Smooth muscle cell (in vitro differentiated cells): ENCODE results near the gene YY1AP1. TPM values are rescaled to one million over a fixed set of nuclear protein-coding genes. Genes with fewer than 3 reads are reported as not detected.
"Not testable (repeated sequence)": the region's sequence is repeated elsewhere in the genome, so short reads cannot be mapped to it uniquely, and the experiment has no call there.

Source experiments
- DNase-seq: peaks from one replicate; lab custom pipeline; 2025; ENCODE audit not compliant: unreplicated experiment; lab: John Stamatoyannopoulos, UW
- H2AFZ ChIP-seq: fragments of 200-600 bp; sonication (generic); 2 replicates; pipeline ENCODE4 v1.6.0; 2016; ENCODE audit warnings: antibody characterized with exemption, low read depth, mild to moderate bottlenecking
- H3F3A ChIP-seq: fragments of 200-600 bp; sonication (generic); 2 replicates; pipeline ENCODE4 v1.6.0; 2017; ENCODE audit warnings: antibody characterized with exemption, low read depth
- H3K27ac ChIP-seq: fragments of 200-600 bp; sonication (generic); 2 replicates; pipeline ENCODE4 v1.5.1; 2016; ENCODE audit warnings: low read depth, mild to moderate bottlenecking
- H3K27me3 ChIP-seq: fragments of 200-600 bp; sonication (generic); 2 replicates; pipeline ENCODE4 v1.6.1; 2016; ENCODE audit warnings: low read depth, mild to moderate bottlenecking
- H3K36me3 ChIP-seq: fragments of 200-600 bp; sonication (generic); 2 replicates; pipeline ENCODE4 v1.5.1; 2016; ENCODE audit warnings: low read depth
- H3K4me1 ChIP-seq: fragments of 200-600 bp; sonication (generic); 2 replicates; pipeline ENCODE4 v1.5.1; 2016; ENCODE audit warnings: low read depth
- H3K4me2 ChIP-seq: fragments of 200-600 bp; sonication (generic); 2 replicates; pipeline ENCODE4 v1.6.0; 2016; ENCODE audit warnings: mild to moderate bottlenecking
- H3K4me3 ChIP-seq: fragments of 200-600 bp; sonication (generic); 2 replicates; pipeline ENCODE4 v1.5.1; 2016; ENCODE audit warnings: mild to moderate bottlenecking
- H3K79me2 ChIP-seq: fragments of 200-600 bp; sonication (generic); 2 replicates; pipeline ENCODE4 v1.6.0; 2016; ENCODE audit warnings: low read depth, mild to moderate bottlenecking
- H3K9ac ChIP-seq: fragments of 200-600 bp; sonication (generic); 2 replicates; pipeline ENCODE4 v1.6.0; 2016; ENCODE audit warnings: low read depth
- H3K9me3 ChIP-seq: fragments of 200-600 bp; sonication (generic); replicated peaks from 2 replicates; pipeline ENCODE4 v1.5.1; 2016; ENCODE audit warnings: low read depth
- H4K20me1 ChIP-seq: fragments of 200-600 bp; sonication (generic); 2 replicates; pipeline ENCODE4 v1.6.0; 2016; ENCODE audit warnings: low read depth
- CTCF ChIP-seq: fragments of 200-600 bp; sonication (generic); IDR thresholded peaks from 2 replicates; pipeline ENCODE4 v1.5.1; 2017; ENCODE audit warnings: borderline replicate concordance, mild to moderate bottlenecking, antibody characterized with exemption; ENCODE audit not compliant: insufficient read depth, poor library complexity, severe bottlenecking
- WGBS: methylation state at CpG from one replicate; pipeline ENCODE4 v1.1.7; 2016; ENCODE audit warnings: low lambda C conversion rate; 5-methylcytosine and 5-hydroxymethylcytosine counted together
- polyA plus RNA-seq: library from polyadenylated mRNA; unstranded; fragments of >200 nt; fragmentation: Nextera tagmentation; extraction: Ambion mirVana; gene quantifications from 2 replicates; pipeline ENCODE4 v1.2.1, GENCODE V29; 2016
- total RNA-seq: library from RNA; depleted of rRNA; stranded (reverse); fragments of >200 nt; gene quantifications from 2 replicates; pipeline ENCODE4 v1.2.3, GENCODE V29; 2014

The YY1AP1 gene
- total and polyA plus RNA-seq, 2 experiments from 2014 or later = 27.8 to 33.9 TPM

GRCh38 chr1:155622191-155622590 lies 66.4 kb downstream of the YY1AP1 start:
- H3K4me3 ChIP-seq = no peak overlapping the region
- H2AFZ ChIP-seq = no peak overlapping the region
- no peak overlapping the region for H3K4me2 ChIP-seq
- H3K79me2 ChIP-seq = no peaks in the 10 kb centered on the region
- H3K27me3 ChIP-seq = no peaks in the 10 kb centered on the region
- H3K27ac ChIP-seq = no peak overlapping the region
- no peak for DNase-seq
- no peaks in the 10 kb centered on the region for H3K36me3 ChIP-seq
- no peaks in the 10 kb centered on the region for H4K20me1 ChIP-seq
- no peaks in the 10 kb centered on the region for H3F3A ChIP-seq
- no peaks in the 10 kb centered on the region for H3K9me3 ChIP-seq
- 91% methylated on average over 2 of the region's 2 CpGs for WGBS
- no peaks in the 10 kb centered on the region for H3K4me1 ChIP-seq
- no peak overlapping the region for H3K9ac ChIP-seq
- TF ChIP-seq CTCF = no peak

GRCh38 chr1:155613226-155613625 lies 75.3 kb downstream of the YY1AP1 start:
- not testable (repeated sequence) for H3K4me1 ChIP-seq, H3K9me3 ChIP-seq, DNase-seq, H3K27ac ChIP-seq, H3K36me3 ChIP-seq, H3K4me3 ChIP-seq, H3K4me2 ChIP-seq, H3F3A ChIP-seq, H3K27me3 ChIP-seq, H3K79me2 ChIP-seq, H2AFZ ChIP-seq, H3K9ac ChIP-seq, H4K20me1 ChIP-seq
- WGBS = no CpG with 5 or more reads among the region's 2 CpGs

GRCh38 chr1:155610257-155610647 lies 78.3 kb downstream of the YY1AP1 start:
- not testable (repeated sequence) for H3K9ac ChIP-seq, DNase-seq, H3K4me1 ChIP-seq, H3K27ac ChIP-seq, H3K36me3 ChIP-seq, H3K27me3 ChIP-seq, H3K9me3 ChIP-seq, H4K20me1 ChIP-seq, H2AFZ ChIP-seq, H3K79me2 ChIP-seq, H3F3A ChIP-seq
- Histone ChIP-seq H3K4me2 (peak overlapping the region; percentile 78), H3K4me3 (peak overlapping the region; percentile 74)
- 17% methylated on average over 1 of the region's 33 CpGs for WGBS

- no peaks in the 10 kb centered on the region for H3K9me3 ChIP-seq
- no peaks in the 10 kb centered on the region for H3K27me3 ChIP-seq
- H3K4me1 ChIP-seq = no peaks in the 10 kb centered on the region
- no peak for TF ChIP-seq CTCF
- WGBS = 15% methylated on average over 38 of the region's 47 CpGs
- H3F3A ChIP-seq = no peaks in the 10 kb centered on the region
- H3K79me2 ChIP-seq = no peaks in the 10 kb centered on the region
- peak; percentile 81 for DNase-seq
- peak within 1 kb of the TSS; percentile 74 for H3K4me3 ChIP-seq
- peak within 1 kb of the TSS; percentile 94 for H2AFZ ChIP-seq
- H3K27ac ChIP-seq = peak within 1 kb of the TSS; percentile 70
- no peaks in the 10 kb centered on the region for H3K36me3 ChIP-seq
- peak within 1 kb of the TSS; percentile 32 for H3K9ac ChIP-seq
- peak within 1 kb of the TSS; percentile 96 for H3K4me2 ChIP-seq
- no peaks in the 10 kb centered on the region for H4K20me1 ChIP-seq
These were observed 78.9 kb downstream of the YY1AP1 start, which contains the start of gene MSTO1 for GRCh38 chr1:155609515-155610256. Gene MSTO1, plus strand, starts transcription at chr1:155610218. Its CDS starts 31 bp downstream, at chr1:155610249.

Other genes with a start within 250 kb of the YY1AP1 start
- gene ASH1L, start 126.0 kb downstream of the YY1AP1 start, total RNA-seq = 34.0 and 38.7 TPM in 2 replicates
- 9.2 and 15.0 TPM in 2 replicates for gene ASH1L, start 126.0 kb downstream of the YY1AP1 start, polyA plus RNA-seq
- gene MSTO1, start 78.6 kb downstream of the YY1AP1 start, total RNA-seq = 13.3 and 17.5 TPM in 2 replicates
- 36.5 and 41.2 TPM in 2 replicates for gene MSTO1, start 78.6 kb downstream of the YY1AP1 start, polyA plus RNA-seq
- 60.2 and 86.3 TPM in 2 replicates for gene DAP3, start 317 bp upstream of the YY1AP1 start, total RNA-seq
- gene DAP3, start 317 bp upstream of the YY1AP1 start, polyA plus RNA-seq = 61.2 and 64.5 TPM in 2 replicates
- 21.0 and 22.2 TPM in 2 replicates for gene GON4L, start 168.4 kb upstream of the YY1AP1 start, total RNA-seq
- gene GON4L, start 168.4 kb upstream of the YY1AP1 start, polyA plus RNA-seq = 40.8 and 45.3 TPM in 2 replicates
- gene SYT11, start 170.8 kb upstream of the YY1AP1 start, total RNA-seq = 3.4 and 4.6 TPM in 2 replicates
- 2.1 and 2.9 TPM in 2 replicates for gene SYT11, start 170.8 kb upstream of the YY1AP1 start, polyA plus RNA-seq
- 59.6 and 65.3 TPM in 2 replicates for gene RIT1, start 222.6 kb upstream of the YY1AP1 start, total RNA-seq
- gene RIT1, start 222.6 kb upstream of the YY1AP1 start, polyA plus RNA-seq = 63.6 and 64.4 TPM in 2 replicates
- 35.6 and 41.7 TPM in 2 replicates for gene KHDC4, start 245.6 kb upstream of the YY1AP1 start, total RNA-seq
- 14.9 and 18.3 TPM in 2 replicates for gene KHDC4, start 245.6 kb upstream of the YY1AP1 start, polyA plus RNA-seq